A549 (cell line): ENCODE measurements around the gene TRIP6.

ENCODE experiments used
- MAFK ChIP-seq: fragments of 450-650 bp; IDR thresholded peaks from 2 replicates; pipeline ENCODE4 v1.6.1; 2014; ENCODE audit not compliant: partially characterized antibody
- MYC ChIP-seq: IDR thresholded peaks from 2 replicates; pipeline ENCODE4 v1.6.1; 2012; ENCODE audit warnings: mild to moderate bottlenecking, inconsistent platforms, low read length, improper control_type of control experiment, borderline replicate concordance
- POLR2A ChIP-seq: IDR thresholded peaks from 2 replicates; pipeline ENCODE4 v1.6.1; 2012; ENCODE audit warnings: mild to moderate bottlenecking, low read length
- RFX5 ChIP-seq: fragments of 450-650 bp; IDR thresholded peaks from 2 replicates; pipeline ENCODE4 v1.7.1; 2014; ENCODE audit warnings: antibody characterized with exemption, mild to moderate bottlenecking, moderate library complexity
- TF ChIP-seq, protein P1 (sequence below): fragments of >200 bp; sonication (Bioruptor Twin); formaldehyde crosslinking; IDR thresholded peaks from 3 replicates; pipeline ENCODE4 v1.5.1; 2016
- TF ChIP-seq, protein P2 (sequence below): IDR thresholded peaks from 2 replicates; pipeline ENCODE4 v1.6.1; 2012
- TF ChIP-seq, protein P3 (sequence below): fragments of 200-600 bp; sonication (generic); IDR thresholded peaks from 2 replicates; pipeline ENCODE4 v1.6.1; 2016; ENCODE audit warnings: antibody characterized with exemption, mild to moderate bottlenecking, moderate library complexity

- TF ChIP-seq, protein P1, sequence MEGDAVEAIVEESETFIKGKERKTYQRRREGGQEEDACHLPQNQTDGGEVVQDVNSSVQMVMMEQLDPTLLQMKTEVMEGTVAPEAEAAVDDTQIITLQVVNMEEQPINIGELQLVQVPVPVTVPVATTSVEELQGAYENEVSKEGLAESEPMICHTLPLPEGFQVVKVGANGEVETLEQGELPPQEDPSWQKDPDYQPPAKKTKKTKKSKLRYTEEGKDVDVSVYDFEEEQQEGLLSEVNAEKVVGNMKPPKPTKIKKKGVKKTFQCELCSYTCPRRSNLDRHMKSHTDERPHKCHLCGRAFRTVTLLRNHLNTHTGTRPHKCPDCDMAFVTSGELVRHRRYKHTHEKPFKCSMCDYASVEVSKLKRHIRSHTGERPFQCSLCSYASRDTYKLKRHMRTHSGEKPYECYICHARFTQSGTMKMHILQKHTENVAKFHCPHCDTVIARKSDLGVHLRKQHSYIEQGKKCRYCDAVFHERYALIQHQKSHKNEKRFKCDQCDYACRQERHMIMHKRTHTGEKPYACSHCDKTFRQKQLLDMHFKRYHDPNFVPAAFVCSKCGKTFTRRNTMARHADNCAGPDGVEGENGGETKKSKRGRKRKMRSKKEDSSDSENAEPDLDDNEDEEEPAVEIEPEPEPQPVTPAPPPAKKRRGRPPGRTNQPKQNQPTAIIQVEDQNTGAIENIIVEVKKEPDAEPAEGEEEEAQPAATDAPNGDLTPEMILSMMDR: no peak
- TF ChIP-seq MAFK: no peak
- no peak for TF ChIP-seq POLR2A
- TF ChIP-seq RFX5: no peak
- TF ChIP-seq, protein P2, sequence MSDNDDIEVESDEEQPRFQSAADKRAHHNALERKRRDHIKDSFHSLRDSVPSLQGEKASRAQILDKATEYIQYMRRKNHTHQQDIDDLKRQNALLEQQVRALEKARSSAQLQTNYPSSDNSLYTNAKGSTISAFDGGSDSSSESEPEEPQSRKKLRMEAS: no peak
- TF ChIP-seq, protein P3, sequence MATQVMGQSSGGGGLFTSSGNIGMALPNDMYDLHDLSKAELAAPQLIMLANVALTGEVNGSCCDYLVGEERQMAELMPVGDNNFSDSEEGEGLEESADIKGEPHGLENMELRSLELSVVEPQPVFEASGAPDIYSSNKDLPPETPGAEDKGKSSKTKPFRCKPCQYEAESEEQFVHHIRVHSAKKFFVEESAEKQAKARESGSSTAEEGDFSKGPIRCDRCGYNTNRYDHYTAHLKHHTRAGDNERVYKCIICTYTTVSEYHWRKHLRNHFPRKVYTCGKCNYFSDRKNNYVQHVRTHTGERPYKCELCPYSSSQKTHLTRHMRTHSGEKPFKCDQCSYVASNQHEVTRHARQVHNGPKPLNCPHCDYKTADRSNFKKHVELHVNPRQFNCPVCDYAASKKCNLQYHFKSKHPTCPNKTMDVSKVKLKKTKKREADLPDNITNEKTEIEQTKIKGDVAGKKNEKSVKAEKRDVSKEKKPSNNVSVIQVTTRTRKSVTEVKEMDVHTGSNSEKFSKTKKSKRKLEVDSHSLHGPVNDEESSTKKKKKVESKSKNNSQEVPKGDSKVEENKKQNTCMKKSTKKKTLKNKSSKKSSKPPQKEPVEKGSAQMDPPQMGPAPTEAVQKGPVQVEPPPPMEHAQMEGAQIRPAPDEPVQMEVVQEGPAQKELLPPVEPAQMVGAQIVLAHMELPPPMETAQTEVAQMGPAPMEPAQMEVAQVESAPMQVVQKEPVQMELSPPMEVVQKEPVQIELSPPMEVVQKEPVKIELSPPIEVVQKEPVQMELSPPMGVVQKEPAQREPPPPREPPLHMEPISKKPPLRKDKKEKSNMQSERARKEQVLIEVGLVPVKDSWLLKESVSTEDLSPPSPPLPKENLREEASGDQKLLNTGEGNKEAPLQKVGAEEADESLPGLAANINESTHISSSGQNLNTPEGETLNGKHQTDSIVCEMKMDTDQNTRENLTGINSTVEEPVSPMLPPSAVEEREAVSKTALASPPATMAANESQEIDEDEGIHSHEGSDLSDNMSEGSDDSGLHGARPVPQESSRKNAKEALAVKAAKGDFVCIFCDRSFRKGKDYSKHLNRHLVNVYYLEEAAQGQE: no peak
- no peak for TF ChIP-seq MYC
Measured at GRCh38 chr7:100879685-100880261, 12.6 kb downstream of the TRIP6 start.
